ENCODE data around the gene PLIN5. TPM values are rescaled to one million over a fixed set of nuclear protein-coding genes. Genes with fewer than 3 reads are reported as not detected.

PLIN5 gene
- total and polyA plus RNA-seq, 10 donors: 0.82 to 18.4 (median 7.5) TPM

- H3K27ac ChIP-seq: no peak overlapping the region
Measured at GRCh38 chr19:4516199-4516938, 18.7 kb downstream of the PLIN5 start.

GRCh38 chr19:4515732-4516131 is 19.3 kb downstream of the PLIN5 start:
- WGBS, 5 donors: 88 to 97% (median 92%) methylated on average over 5 of the region's 5 CpGs
- Histone ChIP-seq H3K9me3 (no peaks in the 10 kb centered on the region), H3K27ac (no peak overlapping the region), H3K4me1 (no peaks in the 10 kb centered on the region), H3K27me3 (replicated peaks in 1 of 7) (peaks cover 0 to 42% (median 0%) of the 10 kb centered on the region in 7 donors), H3K36me3 (no peaks in the 10 kb centered on the region), H3K4me3 (no peak overlapping the region)
- no peak for DNase-seq
- intact Hi-C loops (cut with DNase I; ENCODE audit: low total_unique reads): no loop called here
- TF ChIP-seq POLR2A (IDR thresholded peaks at IDR 0.05) (no peak), POLR2AphosphoS5 (IDR thresholded peaks at IDR 0.05) (no peak), CTCF (IDR thresholded peaks at IDR 0.05 in 8 of 11, conservative IDR thresholded peaks at IDR 0.05 in 3 of 11) (no peak)

More at GRCh38 chr19:4516199-4516938, 18.7 kb downstream of the PLIN5 start:
- 61 to 80% (median 70%) methylated on average over 7 to 14 of the region's 14 CpGs for WGBS, 5 donors
- Histone ChIP-seq H3K9me3 (no peaks in the 10 kb centered on the region), H3K4me1 (no peaks in the 10 kb centered on the region), H3K27me3 (replicated peaks in 1 of 7) (peaks cover 0 to 49% (median 0%) of the 10 kb centered on the region in 7 donors), H3K36me3 (no peaks in the 10 kb centered on the region), H3K4me3 (no peak overlapping the region)
- no peak for TF ChIP-seq POLR2AphosphoS5 (IDR thresholded peaks at IDR 0.05)
- no peak for TF ChIP-seq POLR2A (IDR thresholded peaks at IDR 0.05)
- DNase-seq: no peak
- intact Hi-C loops (cut with DNase I; ENCODE audit: low total_unique reads): no loop called here

- WGBS, 5 donors: 89 to 93% (median 90%) methylated on average over 14 to 17 of the region's 17 CpGs
- no peak for DNase-seq
- Histone ChIP-seq H3K36me3 (peaks cover 0 to 6% (median 0%) of the 10 kb centered on the region in 6 donors), H3K4me1 (no peaks in the 10 kb centered on the region), H3K4me3 (no peak overlapping the region), H3K27me3 (replicated peaks in 1 of 7) (peaks cover 0 to 28% (median 0%) of the 10 kb centered on the region in 7 donors), H3K27ac (no peak overlapping the region), H3K9me3 (no peaks in the 10 kb centered on the region)
- intact Hi-C loops (cut with DNase I; ENCODE audit: low total_unique reads): no loop called here
- TF ChIP-seq POLR2AphosphoS5 (IDR thresholded peaks at IDR 0.05) (no peak), CTCF (IDR thresholded peaks at IDR 0.05 in 8 of 11, conservative IDR thresholded peaks at IDR 0.05 in 3 of 11) (no peak), POLR2A (IDR thresholded peaks at IDR 0.05) (no peak)
Measured at GRCh38 chr19:4513248-4513647, 21.8 kb downstream of the PLIN5 start.

- Histone ChIP-seq H3K27ac (no peak overlapping the region), H3K36me3 (peaks cover 0 to 15% (median 0%) of the 10 kb centered on the region in 6 donors), H3K4me1 (peaks cover 0 to 2% (median 0%) of the 10 kb centered on the region in 6 donors), H3K27me3 (replicated peaks in 1 of 7) (peaks cover 0 to 16% (median 0%) of the 10 kb centered on the region in 7 donors), H3K9me3 (no peaks in the 10 kb centered on the region), H3K4me3 (no peak overlapping the region)
- intact Hi-C loops (cut with DNase I; ENCODE audit: low total_unique reads): no loop called here
- DNase-seq: no peak
- 85 to 91% (median 87%) methylated on average over 16 to 17 of the region's 17 CpGs for WGBS, 5 donors
- TF ChIP-seq POLR2AphosphoS5 (IDR thresholded peaks at IDR 0.05): no peak
Measured at GRCh38 chr19:4512070-4512469, 23.0 kb downstream of the PLIN5 start.

- DNase-seq: no peak
- Histone ChIP-seq H3K27me3 (replicated peaks in 1 of 7) (peaks cover 0 to 10% (median 0%) of the 10 kb centered on the region in 7 donors), H3K9me3 (no peaks in the 10 kb centered on the region), H3K36me3 (peaks cover 0 to 21% (median 0%) of the 10 kb centered on the region in 6 donors), H3K4me1 (peaks cover 0 to 8% (median 0%) of the 10 kb centered on the region in 6 donors), H3K4me3 (no peak overlapping the region), H3K27ac (no peak overlapping the region)
- intact Hi-C loops (cut with DNase I; ENCODE audit: low total_unique reads): no loop called here
- TF ChIP-seq POLR2AphosphoS5 (IDR thresholded peaks at IDR 0.05): no peak
- TF ChIP-seq POLR2A (IDR thresholded peaks at IDR 0.05): no peak
- no peak for TF ChIP-seq CTCF (IDR thresholded peaks at IDR 0.05 in 8 of 11, conservative IDR thresholded peaks at IDR 0.05 in 3 of 11)
- WGBS, 5 donors: 84 to 90% (median 87%) methylated on average over 27 of the region's 27 CpGs
Measured at GRCh38 chr19:4511300-4512054, 23.5 kb downstream of the PLIN5 start.
